ENCODE data around the gene CBX7. TPM values are rescaled to one million over a fixed set of nuclear protein-coding genes. Genes with fewer than 3 reads are reported as not detected.

Gene CBX7
- total RNA-seq, 1 donor from 2014 or later = 13.2 TPM

GRCh38 chr22:39128508-39128907 lies 24.0 kb downstream of the CBX7 start:
- TF ChIP-seq CTCF (IDR thresholded peaks at IDR 0.05; ENCODE audit: unreplicated experiment) = no peak
- Mint-ChIP-seq H3K4me3 (no peak overlapping the region), H3K4me1 (peaks cover 13% of the 10 kb centered on the region), H3K36me3 (no peaks in the 10 kb centered on the region), H3K27me3 (ENCODE audit: low read depth) (no peaks in the 10 kb centered on the region), H3K9me3 (no peaks in the 10 kb centered on the region), H3K27ac (no peak overlapping the region)
- DNase-seq (ENCODE audit: low spot score in 2 of 2, unreplicated experiment in 2 of 2) = no peak

GRCh38 chr22:39125622-39126021 lies 26.9 kb downstream of the CBX7 start:
- H3K36me3 Mint-ChIP-seq = no peaks in the 10 kb centered on the region

GRCh38 chr22:39123751-39124581 lies 28.5 kb downstream of the CBX7 start:
- Mint-ChIP-seq H3K27ac (peak overlapping the region; percentile 2), H3K27me3 (ENCODE audit: low read depth) (no peaks in the 10 kb centered on the region), H3K36me3 (no peaks in the 10 kb centered on the region), H3K4me1 (peaks cover 6% of the 10 kb centered on the region), H3K9me3 (no peaks in the 10 kb centered on the region), H3K4me3 (no peak overlapping the region)
- no peak for DNase-seq (ENCODE audit: low spot score in 2 of 2, unreplicated experiment in 2 of 2)
- TF ChIP-seq CTCF (IDR thresholded peaks at IDR 0.05; ENCODE audit: unreplicated experiment) = no peak

More at GRCh38 chr22:39125622-39126021, 26.9 kb downstream of the CBX7 start:
- Mint-ChIP-seq H3K4me1 (peaks cover 9% of the 10 kb centered on the region), H3K27me3 (ENCODE audit: low read depth) (no peaks in the 10 kb centered on the region), H3K4me3 (no peak overlapping the region), H3K27ac (no peak overlapping the region), H3K9me3 (no peaks in the 10 kb centered on the region)
- no peak for TF ChIP-seq CTCF (IDR thresholded peaks at IDR 0.05; ENCODE audit: unreplicated experiment)
- DNase-seq (ENCODE audit: low spot score in 2 of 2, unreplicated experiment in 2 of 2) = no peak

- Mint-ChIP-seq H3K27ac (no peak overlapping the region), H3K4me1 (peaks cover 6% of the 10 kb centered on the region), H3K27me3 (ENCODE audit: low read depth) (no peaks in the 10 kb centered on the region), H3K4me3 (no peak overlapping the region), H3K36me3 (no peaks in the 10 kb centered on the region), H3K9me3 (no peaks in the 10 kb centered on the region)
- no peak for TF ChIP-seq CTCF (IDR thresholded peaks at IDR 0.05; ENCODE audit: unreplicated experiment)
- no peak for DNase-seq (ENCODE audit: low spot score in 2 of 2, unreplicated experiment in 2 of 2)
These were observed 29.6 kb downstream of the CBX7 start for GRCh38 chr22:39122772-39123470.

- Mint-ChIP-seq H3K36me3 (no peaks in the 10 kb centered on the region), H3K9me3 (no peaks in the 10 kb centered on the region), H3K27me3 (ENCODE audit: low read depth) (no peaks in the 10 kb centered on the region), H3K27ac (no peak overlapping the region), H3K4me1 (peaks cover 10% of the 10 kb centered on the region), H3K4me3 (no peak overlapping the region)
- DNase-seq (ENCODE audit: low spot score in 2 of 2, unreplicated experiment in 2 of 2) = no peak
- no peak for TF ChIP-seq CTCF (IDR thresholded peaks at IDR 0.05; ENCODE audit: unreplicated experiment)
These were observed 31.5 kb downstream of the CBX7 start for GRCh38 chr22:39120983-39121382.
